ENCODE measurements around the gene CLIC4. TPM values are rescaled to one million over a fixed set of nuclear protein-coding genes. Genes with fewer than 3 reads are reported as not detected.
A peak's percentile ranks its signal among the peaks of the same experiment; 100 is the strongest.
"Not testable (repeated sequence)": the region's sequence is repeated elsewhere in the genome, so short reads cannot be mapped to it uniquely, and the experiment has no call there.

Gene CLIC4
- total RNA-seq, 1 donor from 2014 or later = 120 TPM

- Histone ChIP-seq H3K36me3 (ENCODE audit: control insufficient read depth, insufficient read depth, low read length) (no peaks in the 10 kb centered on the region), H3K4me3 (ENCODE audit: low read depth, low read length) (no peak overlapping the region), H3K27me3 (ENCODE audit: control insufficient read depth, insufficient read depth, low read length) (no peaks in the 10 kb centered on the region)
- no peak for TF ChIP-seq CTCF (IDR thresholded peaks at IDR 0.05; ENCODE audit: insufficient read depth, low read length, severe bottlenecking)
- DNase-seq (ENCODE audit: low read depth) (no peak), FAIRE-seq (no peak)
Measured at GRCh38 chr1:24715658-24716057, 29.6 kb upstream of the CLIC4 start.

- FAIRE-seq (peak; percentile 50), DNase-seq (ENCODE audit: low read depth) (no peak)
- TF ChIP-seq CTCF (IDR thresholded peaks at IDR 0.05; ENCODE audit: insufficient read depth, low read length, severe bottlenecking) = no peak
- Histone ChIP-seq H3K4me3 (ENCODE audit: low read depth, low read length) (no peak overlapping the region), H3K36me3 (ENCODE audit: control insufficient read depth, insufficient read depth, low read length) (no peaks in the 10 kb centered on the region), H3K27me3 (ENCODE audit: control insufficient read depth, insufficient read depth, low read length) (no peaks in the 10 kb centered on the region)
Measured at GRCh38 chr1:24717887-24718650, 27.2 kb upstream of the CLIC4 start.

- Histone ChIP-seq H3K36me3 (ENCODE audit: control insufficient read depth, insufficient read depth, low read length) (no peaks in the 10 kb centered on the region), H3K27me3 (ENCODE audit: control insufficient read depth, insufficient read depth, low read length) (no peaks in the 10 kb centered on the region), H3K4me3 (ENCODE audit: low read depth, low read length) (no peak overlapping the region)
- no peak for TF ChIP-seq CTCF (IDR thresholded peaks at IDR 0.05; ENCODE audit: insufficient read depth, low read length, severe bottlenecking)
- no peak for FAIRE-seq
- DNase-seq (ENCODE audit: low read depth) = no peak
Measured at GRCh38 chr1:24720152-24720551, 25.1 kb upstream of the CLIC4 start.

GRCh38 chr1:24721533-24721932 is 23.7 kb upstream of the CLIC4 start:
- DNase-seq (ENCODE audit: low read depth) (no peak), FAIRE-seq (no peak)
- no peak overlapping the region for H3K4me3 ChIP-seq (ENCODE audit: low read depth, low read length)
- TF ChIP-seq CTCF (IDR thresholded peaks at IDR 0.05; ENCODE audit: insufficient read depth, low read length, severe bottlenecking) = no peak
- H3K36me3 ChIP-seq (ENCODE audit: control insufficient read depth, insufficient read depth, low read length) = no peaks in the 10 kb centered on the region
- H3K27me3 ChIP-seq (ENCODE audit: control insufficient read depth, insufficient read depth, low read length) = no peaks in the 10 kb centered on the region

- not testable (repeated sequence) for FAIRE-seq; H3K36me3 ChIP-seq (ENCODE audit: control insufficient read depth, insufficient read depth, low read length); H3K27me3 ChIP-seq (ENCODE audit: control insufficient read depth, insufficient read depth, low read length)
- peak overlapping the region; percentile 24 for H3K4me3 ChIP-seq (ENCODE audit: low read depth, low read length)
- peak; percentile 73 for DNase-seq (ENCODE audit: low read depth)
Measured at GRCh38 chr1:24722073-24723035, 22.9 kb upstream of the CLIC4 start.
